Measurements from ENCODE around the gene ING1.
A peak's percentile ranks its signal among the peaks of the same experiment; 100 is the strongest.
"Not testable (repeated sequence)": the region's sequence is repeated elsewhere in the genome, so short reads cannot be mapped to it uniquely, and the experiment has no call there.

ING1 gene

GRCh38 chr13:110715395-110716246 is 2.1 kb downstream of the ING1 start:
- peak; percentile 97 for DNase-seq (ENCODE audit: low spot score)

- DNase-seq (ENCODE audit: low spot score): no peak
These were observed 2.7 kb downstream of the ING1 start for GRCh38 chr13:110716247-110716515.

GRCh38 chr13:110719036-110719710 is 5.7 kb downstream of the ING1 start:
- no peak for DNase-seq (ENCODE audit: low spot score)

- DNase-seq (ENCODE audit: low spot score): no peak
These were observed 9.5 kb downstream of the ING1 start for GRCh38 chr13:110722971-110723370.

GRCh38 chr13:110723598-110723997 is 10.1 kb downstream of the ING1 start:
- DNase-seq (ENCODE audit: low spot score): no peak

- not testable (repeated sequence) for DNase-seq (ENCODE audit: low spot score)
These were observed 12.7 kb downstream of the ING1 start for GRCh38 chr13:110726153-110726552.

GRCh38 chr13:110726726-110727125 is 13.2 kb downstream of the ING1 start:
- DNase-seq (ENCODE audit: low spot score): peak; percentile 34

GRCh38 chr13:110731072-110731471 is 17.6 kb downstream of the ING1 start:
- DNase-seq (ENCODE audit: low spot score): no peak

GRCh38 chr13:110734561-110734960 is 21.1 kb downstream of the ING1 start:
- DNase-seq (ENCODE audit: low spot score): no peak

GRCh38 chr13:110737555-110737954 is 24.1 kb downstream of the ING1 start:
- no peak for DNase-seq (ENCODE audit: low spot score)

- DNase-seq (ENCODE audit: low spot score): no peak
These were observed 30.2 kb downstream of the ING1 start for GRCh38 chr13:110743687-110744086.

- no peak for DNase-seq (ENCODE audit: low spot score)
These were observed 32.9 kb downstream of the ING1 start for GRCh38 chr13:110746438-110746837.

GRCh38 chr13:110748271-110748670 is 34.8 kb downstream of the ING1 start:
- DNase-seq (ENCODE audit: low spot score): no peak

- no peak for DNase-seq (ENCODE audit: low spot score)
These were observed 42.7 kb downstream of the ING1 start for GRCh38 chr13:110756219-110756631.

- no peak for DNase-seq (ENCODE audit: low spot score)
These were observed 43.8 kb downstream of the ING1 start for GRCh38 chr13:110757296-110757695.

GRCh38 chr13:110758195-110758805 is 44.8 kb downstream of the ING1 start:
- no peak for DNase-seq (ENCODE audit: low spot score)

GRCh38 chr13:110759710-110760109 is 46.2 kb downstream of the ING1 start:
- no peak for DNase-seq (ENCODE audit: low spot score)

- DNase-seq (ENCODE audit: low spot score): no peak
These were observed 47.1 kb downstream of the ING1 start for GRCh38 chr13:110760611-110761010.

GRCh38 chr13:110766671-110767430 is 53.4 kb downstream of the ING1 start:
- no peak for DNase-seq (ENCODE audit: low spot score)

- no peak for DNase-seq (ENCODE audit: low spot score)
These were observed 54.0 kb downstream of the ING1 start for GRCh38 chr13:110767476-110767875.

- no peak for DNase-seq (ENCODE audit: low spot score)
These were observed 55.6 kb downstream of the ING1 start for GRCh38 chr13:110769097-110769496.

GRCh38 chr13:110770678-110771077 is 57.2 kb downstream of the ING1 start:
- DNase-seq (ENCODE audit: low spot score): no peak

- DNase-seq (ENCODE audit: low spot score): no peak
These were observed 57.7 kb downstream of the ING1 start for GRCh38 chr13:110771194-110771593.

Data from germinal center (tissue), 1 donor.